GM12875 (cell line): ENCODE measurements around the gene BOLA1.
"Not testable (repeated sequence)": the region's sequence is repeated elsewhere in the genome, so short reads cannot be mapped to it uniquely, and the experiment has no call there.

Experiments
- H3K4me3 ChIP-seq: one replicate; pipeline ENCODE4 v1.5.1; 2011; ENCODE audit warnings: low read depth, low read length, control low read depth
- CTCF ChIP-seq: IDR thresholded peaks from 2 replicates; pipeline ENCODE4 v1.5.1; 2011; ENCODE audit warnings: low read depth, mild to moderate bottlenecking, control low read depth, inconsistent platforms, low read length, moderate library complexity, borderline replicate concordance; ENCODE audit not compliant: insufficient read depth

BOLA1 gene

GRCh38 chr1:149937759-149938158, 38.4 kb downstream of the BOLA1 start:
- TF ChIP-seq CTCF = no peak
- H3K4me3 ChIP-seq = no peak overlapping the region

- H3K4me3 ChIP-seq = not testable (repeated sequence)
Observed at GRCh38 chr1:149938668-149939003, 39.3 kb downstream of the BOLA1 start.

- no peak overlapping the region for H3K4me3 ChIP-seq
- TF ChIP-seq CTCF = no peak
Observed at GRCh38 chr1:149940427-149940826, 41.1 kb downstream of the BOLA1 start.

GRCh38 chr1:149942207-149942606, 42.8 kb downstream of the BOLA1 start:
- H3K4me3 ChIP-seq = no peak overlapping the region
- no peak for TF ChIP-seq CTCF

- H3K4me3 ChIP-seq = no peak overlapping the region
- TF ChIP-seq CTCF = no peak
Observed at GRCh38 chr1:149942885-149943284, 43.5 kb downstream of the BOLA1 start.

GRCh38 chr1:149945206-149945605, 45.8 kb downstream of the BOLA1 start:
- no peak overlapping the region for H3K4me3 ChIP-seq
- TF ChIP-seq CTCF = no peak

GRCh38 chr1:149949911-149950310, 50.5 kb downstream of the BOLA1 start:
- TF ChIP-seq CTCF = no peak
- H3K4me3 ChIP-seq = no peak overlapping the region
